ENCODE results near the gene DGKZ.

Gene DGKZ

DNA sequence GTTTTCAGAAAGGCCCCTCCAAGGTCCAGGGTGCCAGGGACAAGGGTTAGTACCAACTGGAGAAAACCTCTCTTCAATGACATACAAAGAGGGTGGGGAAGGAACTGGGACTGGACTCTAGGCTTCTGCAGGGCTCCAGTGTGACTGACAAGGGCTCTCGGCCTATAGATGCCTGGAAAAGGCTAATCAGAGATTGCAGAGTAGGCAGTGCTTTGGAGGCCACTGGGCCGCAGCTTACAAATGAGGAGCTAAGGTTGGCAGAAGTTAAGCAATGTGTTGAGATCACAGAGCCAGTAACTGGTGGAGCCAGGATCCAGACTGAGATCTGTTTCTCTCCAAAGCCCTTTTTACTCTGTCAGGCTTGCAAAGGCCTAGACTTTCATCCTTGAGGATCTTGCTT, 7.4 kb upstream of the DGKZ start:
- peaks cover 5% of the 10 kb centered on the region for H3K27me3 ChIP-seq (ENCODE audit: control insufficient read depth, insufficient read depth, low read length)
- H3K9ac ChIP-seq (ENCODE audit: low read length) = no peak overlapping the region
- H3K4me1 ChIP-seq (ENCODE audit: control insufficient read depth, insufficient read depth, low read length) = peaks cover 14% of the 10 kb centered on the region
- H3K9me3 ChIP-seq (ENCODE audit: control insufficient read depth, low read length) = no peaks in the 10 kb centered on the region
- H3K4me3 ChIP-seq (ENCODE audit: low read length) = no peak overlapping the region
- no peaks in the 10 kb centered on the region for H3K36me3 ChIP-seq (ENCODE audit: control insufficient read depth, insufficient read depth, low read length)

DNA sequence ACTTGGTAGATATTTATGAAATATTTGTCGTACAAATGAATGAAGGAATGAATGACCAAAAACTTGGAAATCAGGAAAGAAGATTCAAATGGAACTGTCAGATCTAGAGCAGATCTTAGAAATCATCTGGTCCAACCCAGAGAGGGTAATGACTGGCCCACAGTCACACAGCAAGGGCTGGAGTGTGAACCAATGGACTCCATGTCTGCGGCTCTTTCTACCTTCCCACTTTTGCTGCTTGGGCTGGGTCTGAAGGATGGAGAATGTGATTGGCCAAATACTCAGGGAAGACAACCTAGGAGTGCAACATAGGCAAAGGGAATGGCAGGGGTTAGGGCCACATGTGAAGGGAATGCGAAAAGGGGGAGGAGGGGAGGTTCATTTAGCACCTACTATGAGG, 5.8 kb upstream of the DGKZ start:
- peaks cover 5% of the 10 kb centered on the region for H3K27me3 ChIP-seq (ENCODE audit: control insufficient read depth, insufficient read depth, low read length)
- H3K36me3 ChIP-seq (ENCODE audit: control insufficient read depth, insufficient read depth, low read length) = no peaks in the 10 kb centered on the region
- no peak overlapping the region for H3K9ac ChIP-seq (ENCODE audit: low read length)
- H3K9me3 ChIP-seq (ENCODE audit: control insufficient read depth, low read length) = no peaks in the 10 kb centered on the region
- no peak overlapping the region for H3K4me3 ChIP-seq (ENCODE audit: low read length)
- peaks cover 14% of the 10 kb centered on the region for H3K4me1 ChIP-seq (ENCODE audit: control insufficient read depth, insufficient read depth, low read length)

DNA sequence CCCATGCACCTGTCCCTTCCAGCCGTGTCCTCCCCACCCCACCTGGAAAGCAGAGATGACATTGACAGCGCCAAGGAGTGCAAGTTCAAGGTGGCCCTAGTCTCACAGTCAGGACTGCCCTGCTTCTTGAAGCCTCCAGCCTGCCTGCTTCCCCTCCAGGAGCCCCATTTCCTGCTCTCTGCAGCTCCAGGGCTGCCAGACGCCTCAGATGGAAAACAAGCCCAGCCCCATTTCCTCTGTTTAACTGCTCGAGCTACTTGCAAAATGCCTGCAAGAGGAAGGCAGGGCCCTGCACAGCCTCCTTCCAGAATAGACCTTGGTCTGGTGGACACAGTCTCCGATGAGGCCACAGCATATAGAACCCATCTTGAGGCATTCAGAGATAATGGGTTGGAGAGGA, 5.0 kb upstream of the DGKZ start:
- Histone ChIP-seq H3K27me3 (ENCODE audit: control insufficient read depth, insufficient read depth, low read length) (peaks cover 5% of the 10 kb centered on the region), H3K9ac (ENCODE audit: low read length) (no peak overlapping the region), H3K4me3 (ENCODE audit: low read length) (no peak overlapping the region), H3K36me3 (ENCODE audit: control insufficient read depth, insufficient read depth, low read length) (no peaks in the 10 kb centered on the region), H3K4me1 (ENCODE audit: control insufficient read depth, insufficient read depth, low read length) (peaks cover 19% of the 10 kb centered on the region), H3K9me3 (ENCODE audit: control insufficient read depth, low read length) (no peaks in the 10 kb centered on the region)

DNA sequence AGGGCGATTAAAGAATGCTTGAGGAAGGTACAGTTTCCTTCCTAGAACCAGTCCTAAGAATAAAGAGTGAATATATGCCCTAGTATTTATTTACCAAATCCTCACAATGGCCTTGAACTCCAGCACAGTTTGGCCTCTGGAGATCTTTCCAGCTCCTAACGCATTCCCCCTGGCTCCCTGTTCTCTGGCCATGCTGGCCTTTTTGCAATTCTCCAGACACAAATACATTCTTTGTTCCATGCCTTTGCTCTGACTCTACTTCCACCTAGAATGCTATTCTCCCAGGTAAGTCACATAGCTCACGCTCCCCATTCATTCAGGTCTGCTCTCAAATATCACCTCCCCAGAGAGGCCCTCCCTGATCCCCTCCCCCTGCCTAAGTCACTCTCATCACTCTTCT, 3.7 kb upstream of the DGKZ start:
- Histone ChIP-seq H3K4me3 (ENCODE audit: low read length) (no peak overlapping the region), H3K9me3 (ENCODE audit: control insufficient read depth, low read length) (no peaks in the 10 kb centered on the region), H3K36me3 (ENCODE audit: control insufficient read depth, insufficient read depth, low read length) (no peaks in the 10 kb centered on the region), H3K27me3 (ENCODE audit: control insufficient read depth, insufficient read depth, low read length) (peaks cover 5% of the 10 kb centered on the region), H3K9ac (ENCODE audit: low read length) (no peak overlapping the region), H3K4me1 (ENCODE audit: control insufficient read depth, insufficient read depth, low read length) (peaks cover 26% of the 10 kb centered on the region)

DNA sequence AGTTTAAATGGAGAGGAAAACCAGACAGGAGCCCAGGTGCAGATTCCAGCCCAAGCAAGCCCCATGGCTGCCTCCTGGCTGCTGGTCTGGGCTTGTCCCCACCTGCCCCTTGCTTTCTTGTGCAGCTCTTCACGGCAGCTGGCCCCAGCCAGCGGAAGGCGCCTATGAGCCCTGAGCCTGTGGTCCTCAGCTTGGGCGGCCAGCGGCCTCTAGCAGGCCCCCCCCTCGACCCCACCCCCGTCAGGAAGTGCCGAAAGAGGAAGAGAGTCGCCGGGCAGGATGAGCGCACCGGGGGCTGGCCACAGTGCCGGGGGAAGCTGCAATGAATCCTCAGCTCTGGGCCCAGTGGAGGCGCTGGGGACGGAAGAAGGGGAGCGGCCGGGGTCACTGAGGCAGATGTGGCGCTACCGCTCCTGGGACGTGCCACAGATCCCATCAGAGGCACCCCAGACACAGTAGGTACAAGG, 2.1 kb upstream of the DGKZ start:
- H3K9me3 ChIP-seq (ENCODE audit: control insufficient read depth, low read length) = no peaks in the 10 kb centered on the region
- no peak overlapping the region for H3K9ac ChIP-seq (ENCODE audit: low read length)
- H3K36me3 ChIP-seq (ENCODE audit: control insufficient read depth, insufficient read depth, low read length) = no peaks in the 10 kb centered on the region
- H3K27me3 ChIP-seq (ENCODE audit: control insufficient read depth, insufficient read depth, low read length) = no peaks in the 10 kb centered on the region
- no peak overlapping the region for H3K4me3 ChIP-seq (ENCODE audit: low read length)
- peaks cover 22% of the 10 kb centered on the region for H3K4me1 ChIP-seq (ENCODE audit: control insufficient read depth, insufficient read depth, low read length)

GRCh38 chr11:46345881-46346484, 1.3 kb upstream of the DGKZ start:
- H3K9ac ChIP-seq (ENCODE audit: low read length) = no peak overlapping the region
- H3K4me3 ChIP-seq (ENCODE audit: low read length) = no peak overlapping the region
- no peaks in the 10 kb centered on the region for H3K36me3 ChIP-seq (ENCODE audit: control insufficient read depth, insufficient read depth, low read length)
- H3K27me3 ChIP-seq (ENCODE audit: control insufficient read depth, insufficient read depth, low read length) = no peaks in the 10 kb centered on the region
- H3K4me1 ChIP-seq (ENCODE audit: control insufficient read depth, insufficient read depth, low read length) = peaks cover 26% of the 10 kb centered on the region
- H3K9me3 ChIP-seq (ENCODE audit: control insufficient read depth, low read length) = no peaks in the 10 kb centered on the region

DNA sequence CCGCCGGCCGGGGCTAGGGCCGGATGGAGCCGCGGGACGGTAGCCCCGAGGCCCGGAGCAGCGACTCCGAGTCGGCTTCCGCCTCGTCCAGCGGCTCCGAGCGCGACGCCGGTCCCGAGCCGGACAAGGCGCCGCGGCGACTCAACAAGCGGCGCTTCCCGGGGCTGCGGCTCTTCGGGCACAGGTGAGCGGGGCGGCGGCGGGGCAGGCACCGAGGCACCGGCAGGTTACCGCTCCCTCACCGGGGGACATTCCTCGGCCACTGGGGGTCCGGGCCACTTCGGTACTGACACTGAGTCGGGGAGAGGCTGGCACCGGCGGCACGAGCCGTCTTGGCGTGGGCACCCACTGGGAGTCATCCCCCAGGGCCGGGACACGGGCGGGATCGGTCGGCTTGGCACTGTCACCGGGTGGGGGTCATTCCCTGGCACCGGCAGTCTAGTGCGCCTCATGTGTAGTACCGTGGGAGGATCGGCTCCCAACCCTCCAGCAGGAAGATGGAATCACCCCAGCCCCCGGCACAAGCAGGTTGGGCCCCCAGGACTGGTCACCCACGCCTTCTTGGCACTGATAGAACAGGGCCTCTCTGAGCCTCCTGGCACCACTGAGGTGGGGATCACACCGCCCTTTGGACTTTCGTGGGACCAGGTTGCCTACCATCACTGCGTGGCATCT, 511 bp downstream of the DGKZ start:
- Histone ChIP-seq H3K9ac (ENCODE audit: low read length) (peak overlapping the region; percentile 75), H3K27me3 (ENCODE audit: control insufficient read depth, insufficient read depth, low read length) (no peaks in the 10 kb centered on the region), H3K4me3 (ENCODE audit: low read length) (peak overlapping the region; percentile 69), H3K4me1 (ENCODE audit: control insufficient read depth, insufficient read depth, low read length) (peaks cover 44% of the 10 kb centered on the region), H3K9me3 (ENCODE audit: control insufficient read depth, low read length) (no peaks in the 10 kb centered on the region), H3K36me3 (ENCODE audit: control insufficient read depth, insufficient read depth, low read length) (no peaks in the 10 kb centered on the region)

DNA sequence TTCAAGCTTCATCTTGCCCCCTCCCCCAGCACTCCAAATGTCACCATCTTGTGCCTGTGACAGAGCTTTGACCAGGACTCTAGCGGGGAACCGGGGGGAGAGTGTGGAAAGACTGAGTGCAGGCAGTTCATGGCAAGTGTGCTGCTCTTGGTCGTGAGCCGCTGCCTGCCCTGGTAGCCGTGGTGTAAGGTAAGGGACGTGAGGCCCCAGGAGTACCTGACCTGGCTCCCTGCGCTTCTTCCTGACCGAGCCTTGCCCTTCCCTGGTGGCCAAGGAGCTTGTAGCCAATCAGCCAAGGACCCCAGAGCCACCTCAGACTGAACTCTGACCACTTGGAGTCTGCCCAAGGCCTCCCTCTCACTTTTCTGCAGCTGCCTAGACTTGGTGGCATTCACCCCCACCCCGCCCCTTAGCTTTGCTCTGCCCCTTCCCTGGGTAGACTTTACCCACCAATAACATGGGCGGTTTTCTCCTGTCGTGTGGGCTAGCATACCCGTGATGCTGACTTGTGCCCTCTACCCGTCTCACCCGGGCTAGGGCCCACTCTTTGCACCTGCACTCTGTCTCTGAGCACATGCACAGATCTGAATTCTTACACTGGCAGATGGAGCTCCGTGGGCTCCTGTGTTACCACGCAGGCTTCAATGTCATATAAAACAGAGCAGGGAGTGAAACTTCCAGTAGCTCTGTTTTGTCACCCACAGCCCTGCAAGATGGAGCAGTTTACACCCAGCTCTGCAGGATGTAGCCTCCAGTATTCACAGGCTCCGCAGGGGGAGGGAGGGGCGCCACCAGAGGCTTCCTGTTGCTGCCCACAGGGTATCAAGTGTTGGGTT, 1.5 kb downstream of the DGKZ start:
- Histone ChIP-seq H3K4me1 (ENCODE audit: control insufficient read depth, insufficient read depth, low read length) (peaks cover 46% of the 10 kb centered on the region), H3K4me3 (ENCODE audit: low read length) (peak overlapping the region; percentile 69), H3K36me3 (ENCODE audit: control insufficient read depth, insufficient read depth, low read length) (no peaks in the 10 kb centered on the region), H3K9me3 (ENCODE audit: control insufficient read depth, low read length) (no peaks in the 10 kb centered on the region), H3K27me3 (ENCODE audit: control insufficient read depth, insufficient read depth, low read length) (no peaks in the 10 kb centered on the region), H3K9ac (ENCODE audit: low read length) (peak overlapping the region; percentile 75)

DNA sequence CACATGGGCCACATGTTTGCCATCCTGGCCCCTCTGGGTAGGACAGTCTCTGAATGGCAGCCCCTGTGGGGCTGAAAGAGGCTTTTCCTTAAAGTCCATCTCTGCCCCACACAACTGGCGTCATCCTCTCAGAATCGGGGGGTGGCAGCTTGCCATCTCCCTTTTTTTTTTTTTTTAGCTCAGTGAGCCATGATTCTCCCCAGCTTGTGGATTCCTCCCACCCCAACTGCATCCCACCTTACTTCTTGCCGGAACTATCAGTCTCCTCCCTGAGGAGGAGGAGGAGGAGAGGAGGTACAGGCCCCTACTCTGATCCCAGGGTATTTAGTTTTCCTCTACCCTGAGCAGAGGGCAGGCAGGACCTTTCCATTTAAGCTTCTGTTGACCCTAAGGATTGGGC, 3.4 kb downstream of the DGKZ start:
- Histone ChIP-seq H3K36me3 (ENCODE audit: control insufficient read depth, insufficient read depth, low read length) (no peaks in the 10 kb centered on the region), H3K4me3 (ENCODE audit: low read length) (no peak overlapping the region), H3K9ac (ENCODE audit: low read length) (peak overlapping the region; percentile 5), H3K4me1 (ENCODE audit: control insufficient read depth, insufficient read depth, low read length) (peaks cover 46% of the 10 kb centered on the region), H3K27me3 (ENCODE audit: control insufficient read depth, insufficient read depth, low read length) (no peaks in the 10 kb centered on the region), H3K9me3 (ENCODE audit: control insufficient read depth, low read length) (no peaks in the 10 kb centered on the region)

GRCh38 chr11:46351148-46351547, 3.9 kb downstream of the DGKZ start:
- H3K36me3 ChIP-seq (ENCODE audit: control insufficient read depth, insufficient read depth, low read length) = no peaks in the 10 kb centered on the region
- H3K27me3 ChIP-seq (ENCODE audit: control insufficient read depth, insufficient read depth, low read length) = no peaks in the 10 kb centered on the region
- peak overlapping the region; percentile 5 for H3K9ac ChIP-seq (ENCODE audit: low read length)
- peaks cover 46% of the 10 kb centered on the region for H3K4me1 ChIP-seq (ENCODE audit: control insufficient read depth, insufficient read depth, low read length)
- H3K9me3 ChIP-seq (ENCODE audit: control insufficient read depth, low read length) = no peaks in the 10 kb centered on the region
- H3K4me3 ChIP-seq (ENCODE audit: low read length) = no peak overlapping the region

GRCh38 chr11:46351606-46352005, 4.3 kb downstream of the DGKZ start:
- Histone ChIP-seq H3K36me3 (ENCODE audit: control insufficient read depth, insufficient read depth, low read length) (no peaks in the 10 kb centered on the region), H3K4me3 (ENCODE audit: low read length) (no peak overlapping the region), H3K27me3 (ENCODE audit: control insufficient read depth, insufficient read depth, low read length) (no peaks in the 10 kb centered on the region), H3K9me3 (ENCODE audit: control insufficient read depth, low read length) (no peaks in the 10 kb centered on the region), H3K4me1 (ENCODE audit: control insufficient read depth, insufficient read depth, low read length) (peaks cover 48% of the 10 kb centered on the region), H3K9ac (ENCODE audit: low read length) (peak overlapping the region; percentile 54)
